Fibroblast of skin of left quadriceps (primary cell): ENCODE results near the gene FAM124A.

Experiments
- DNase-seq, 2 experiments: peaks; one replicate each; pipeline ENCODE4 v3.0.0-alpha.2; 2013; ENCODE audit warnings: low read depth in 2 of 2

Gene FAM124A

GRCh38 chr13:51220706-51221105, 1.5 kb upstream of the FAM124A start:
- DNase-seq = no peak

GRCh38 chr13:51221108-51221507, 1.1 kb upstream of the FAM124A start:
- DNase-seq = no peak

GRCh38 chr13:51221674-51222036, 543 bp upstream of the FAM124A start:
- no peak for DNase-seq

- no peak for DNase-seq
These were observed 725 bp downstream of the FAM124A start for GRCh38 chr13:51222686-51223559.

GRCh38 chr13:51223560-51224270, 1.5 kb downstream of the FAM124A start:
- DNase-seq = no peak

- no peak for DNase-seq
These were observed 2.8 kb downstream of the FAM124A start for GRCh38 chr13:51225029-51225428.

GRCh38 chr13:51227404-51227803, 5.2 kb downstream of the FAM124A start:
- DNase-seq = no peak

GRCh38 chr13:51229101-51229719, 7.0 kb downstream of the FAM124A start:
- DNase-seq = no peak

GRCh38 chr13:51229731-51230130, 7.5 kb downstream of the FAM124A start:
- DNase-seq = no peak

- DNase-seq = no peak
These were observed 8.4 kb downstream of the FAM124A start for GRCh38 chr13:51230477-51231105.

GRCh38 chr13:51231456-51231855, 9.3 kb downstream of the FAM124A start:
- no peak for DNase-seq

GRCh38 chr13:51232328-51232727, 10.1 kb downstream of the FAM124A start:
- no peak for DNase-seq

- no peak for DNase-seq
These were observed 11.1 kb downstream of the FAM124A start for GRCh38 chr13:51233117-51233826.

- DNase-seq = no peak
These were observed 12.5 kb downstream of the FAM124A start for GRCh38 chr13:51234676-51235075.

GRCh38 chr13:51235186-51235585, 13.0 kb downstream of the FAM124A start:
- no peak for DNase-seq

- no peak for DNase-seq
These were observed 13.7 kb downstream of the FAM124A start for GRCh38 chr13:51235756-51236490.

GRCh38 chr13:51236491-51236792, 14.2 kb downstream of the FAM124A start:
- no peak for DNase-seq

- DNase-seq = no peak
These were observed 15.2 kb downstream of the FAM124A start for GRCh38 chr13:51237386-51237785.

- DNase-seq = no peak
These were observed 15.7 kb downstream of the FAM124A start for GRCh38 chr13:51237887-51238286.

GRCh38 chr13:51240178-51240577, 18.0 kb downstream of the FAM124A start:
- no peak for DNase-seq

GRCh38 chr13:51240958-51241357, 18.8 kb downstream of the FAM124A start:
- no peak for DNase-seq
